A375 (cell line): ENCODE results near the gene TXNL4B. TPM values are rescaled to one million over a fixed set of nuclear protein-coding genes. Genes with fewer than 3 reads are reported as not detected.

Source experiments
- total RNA-seq: library from RNA; depleted of rRNA; stranded (reverse); fragments of >200 nt; shearing (Covaris generic); gene quantifications from 2 replicates; pipeline ENCODE4 v1.2.3, GENCODE V29; 2014; rRNA removed

TXNL4B gene
- 12.9 and 16.4 TPM in 2 replicates for total RNA-seq

GRCh38 chr16:72093448-72094265 is at the start of gene TXNL4B, which contains the start of gene DHX38:
TXNL4B (minus strand) TSS chr16:72093620; CDS start chr16:72090749, 2,871 bp downstream.
DHX38 (plus strand) TSS chr16:72093847; CDS start chr16:72096158, 2,311 bp downstream.

GRCh38 chr16:72054254-72054847 is 39.1 kb downstream of the TXNL4B start, which contains the start of gene HP:
HP (plus strand) TSS chr16:72054505; CDS start chr16:72054653, 148 bp downstream.

Other genes starting within 250 kb of the TXNL4B start
- gene ATXN1L, start 247.6 kb downstream of the TXNL4B start, total RNA-seq = 12.2 and 14.0 TPM in 2 replicates
- gene ZNF821, start 209.4 kb downstream of the TXNL4B start, total RNA-seq = 3.7 and 3.9 TPM in 2 replicates
- gene IST1, start 198.1 kb downstream of the TXNL4B start, total RNA-seq = 105 and 107 TPM in 2 replicates
- not detected in 2 replicates for gene PKD1L3, start 93.2 kb downstream of the TXNL4B start, total RNA-seq
- 22.1 and 29.6 TPM in 2 replicates for gene DHODH, start 84.9 kb downstream of the TXNL4B start, total RNA-seq
- gene HP, start 39.1 kb downstream of the TXNL4B start, total RNA-seq = not detected in 2 replicates
- not detected in 2 replicates for gene HPR, start 30.4 kb downstream of the TXNL4B start, total RNA-seq
- gene DHX38, start 227 bp upstream of the TXNL4B start, total RNA-seq = 124 and 125 TPM in 2 replicates
- 0.19 and 3.7 TPM in 2 replicates for gene PMFBP1, start 78.5 kb upstream of the TXNL4B start, total RNA-seq